Measurements from ENCODE around the gene GNAI1.
A peak's percentile ranks its signal among the peaks of the same experiment; 100 is the strongest.
"Not testable (repeated sequence)": the region's sequence is repeated elsewhere in the genome, so short reads cannot be mapped to it uniquely, and the experiment has no call there.

GNAI1 gene

DNA sequence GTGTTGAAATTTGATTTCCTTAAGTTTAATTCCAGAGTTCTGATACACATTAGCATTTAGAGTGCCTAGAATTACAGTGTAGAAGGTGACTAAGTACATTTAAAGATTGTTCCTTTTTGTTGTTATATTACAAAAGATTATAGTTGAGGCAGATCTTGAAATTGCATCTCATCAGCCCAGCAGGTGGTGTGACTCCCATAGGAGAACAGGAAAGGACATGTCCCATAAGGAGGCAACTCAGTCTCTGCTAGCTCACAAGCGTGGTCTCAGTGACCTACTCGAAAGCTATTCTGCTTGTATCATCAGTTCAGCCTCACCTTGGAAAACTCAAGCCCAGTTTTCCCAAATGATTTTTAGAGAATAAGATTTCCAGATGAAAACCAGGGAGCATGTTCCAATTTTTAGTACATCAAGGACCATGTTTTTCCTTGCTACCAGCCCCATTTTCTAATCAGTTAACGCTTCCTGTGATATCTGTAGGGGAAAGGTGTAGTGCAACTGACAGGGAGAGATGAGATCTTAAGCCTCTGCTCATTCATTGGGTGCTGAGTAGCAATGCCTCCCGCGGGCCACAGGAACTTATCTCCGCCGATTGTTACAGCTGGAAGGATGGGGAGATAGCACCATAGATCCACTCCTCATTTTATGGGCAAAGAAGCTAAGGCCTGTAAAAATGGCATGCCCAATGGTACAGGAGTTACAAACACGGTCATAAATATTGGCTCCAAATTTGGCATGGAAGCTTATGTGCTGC is 1.1 kb upstream of the GNAI1 start:
- peak; percentile 3 for DNase-seq

GRCh38 chr7:80134115-80134535 is 506 bp upstream of the GNAI1 start:
- DNase-seq, result no peak

- DNase-seq, result peak; percentile 43
Observed at GRCh38 chr7:80135309-80136104, 876 bp downstream of the GNAI1 start.

DNA sequence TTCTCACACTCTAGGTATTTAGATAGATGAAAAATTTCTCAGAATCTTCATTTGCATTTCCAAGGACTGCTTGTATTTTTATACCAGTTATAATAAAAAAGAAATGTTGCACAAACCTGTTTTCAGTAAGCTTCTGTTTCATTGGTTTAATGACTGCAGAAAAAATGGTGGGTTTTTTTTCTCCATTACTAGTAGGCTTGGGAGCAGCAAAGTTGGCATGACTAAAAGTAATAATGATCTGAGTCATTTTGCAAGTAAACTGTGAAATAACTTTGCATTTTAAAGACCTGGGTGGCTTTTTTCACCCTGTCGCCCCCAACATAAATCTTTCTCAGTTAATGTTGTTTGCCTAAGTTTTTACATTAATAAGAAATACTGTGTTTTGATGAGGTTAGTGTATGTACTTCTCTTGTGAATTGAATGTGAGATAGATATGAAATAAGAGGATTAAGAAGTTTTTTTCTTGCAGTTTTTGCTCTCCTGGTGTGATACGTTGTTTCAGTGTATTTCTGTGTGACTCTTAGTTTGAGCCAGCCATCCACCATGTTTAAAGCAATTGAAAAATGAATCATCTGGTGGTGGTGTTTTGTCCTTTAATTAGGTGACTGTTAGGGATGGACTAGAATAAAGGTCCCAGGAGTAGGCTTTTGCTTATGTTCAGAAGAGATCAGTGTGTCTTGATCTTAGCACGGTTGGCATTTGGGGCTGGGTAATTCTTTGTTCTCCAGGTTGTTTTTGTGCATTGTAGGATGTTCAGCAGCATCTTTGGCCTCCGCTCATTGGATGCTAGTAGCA is 1.8 kb downstream of the GNAI1 start:
- DNase-seq, result no peak

GRCh38 chr7:80137410-80137809 is 2.8 kb downstream of the GNAI1 start:
- no peak for DNase-seq

DNA sequence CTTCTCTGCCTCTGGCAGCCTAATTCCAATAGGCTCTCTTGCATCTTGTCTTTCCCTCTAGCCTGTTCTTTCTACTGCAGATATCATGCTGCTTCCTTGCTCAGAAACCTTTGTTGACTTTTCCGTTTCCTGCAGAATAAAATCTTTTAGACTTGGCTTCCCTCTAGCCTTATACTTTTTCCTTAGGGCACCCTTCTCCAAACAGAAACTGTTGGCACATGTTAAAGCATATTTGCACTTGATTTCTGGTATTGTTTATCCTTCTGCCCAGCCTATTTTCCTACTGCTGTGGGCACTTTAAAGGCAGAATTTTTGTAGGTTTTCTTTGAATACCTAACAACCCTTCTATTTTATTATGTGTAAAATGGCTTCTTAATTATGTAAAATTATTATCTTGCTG is 4.6 kb downstream of the GNAI1 start:
- no peak for DNase-seq

- DNase-seq, result no peak
Observed at GRCh38 chr7:80140388-80140787, 5.8 kb downstream of the GNAI1 start.

GRCh38 chr7:80141376-80141775 is 6.7 kb downstream of the GNAI1 start:
- DNase-seq, result no peak

DNA sequence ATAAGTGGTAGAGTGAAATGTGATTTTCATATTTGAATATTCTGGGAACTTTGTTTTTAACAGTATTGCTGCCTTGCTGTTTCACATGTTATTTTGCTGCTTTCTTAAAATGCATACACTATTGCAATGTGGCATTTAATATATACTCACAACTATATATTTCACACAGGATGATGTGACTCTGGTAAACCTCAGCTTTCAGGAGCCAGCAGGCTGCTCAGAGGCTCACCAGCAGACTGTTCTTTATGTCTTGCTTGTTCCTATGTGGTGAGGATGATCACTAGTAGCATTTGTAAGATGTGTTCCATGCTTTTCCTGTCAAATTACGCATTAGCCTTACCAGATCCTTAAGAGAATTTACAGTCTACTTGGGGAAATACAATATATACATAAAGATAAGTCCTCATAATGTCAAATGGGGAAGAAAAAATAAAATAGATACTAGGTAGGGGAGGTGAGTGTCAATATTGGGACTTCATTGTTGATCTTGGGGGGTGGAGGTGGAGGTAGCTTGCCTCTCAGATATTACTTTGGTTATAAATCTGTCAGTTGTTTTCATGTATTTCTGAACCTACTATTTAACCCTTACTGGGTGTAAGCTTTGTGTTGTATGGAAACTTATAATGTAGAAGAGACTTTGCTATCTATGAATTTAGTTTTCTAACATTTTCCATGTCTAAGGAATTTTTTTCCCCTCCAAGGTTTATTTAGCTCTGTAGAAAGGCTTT is 8.4 kb downstream of the GNAI1 start:
- DNase-seq, result no peak

DNA sequence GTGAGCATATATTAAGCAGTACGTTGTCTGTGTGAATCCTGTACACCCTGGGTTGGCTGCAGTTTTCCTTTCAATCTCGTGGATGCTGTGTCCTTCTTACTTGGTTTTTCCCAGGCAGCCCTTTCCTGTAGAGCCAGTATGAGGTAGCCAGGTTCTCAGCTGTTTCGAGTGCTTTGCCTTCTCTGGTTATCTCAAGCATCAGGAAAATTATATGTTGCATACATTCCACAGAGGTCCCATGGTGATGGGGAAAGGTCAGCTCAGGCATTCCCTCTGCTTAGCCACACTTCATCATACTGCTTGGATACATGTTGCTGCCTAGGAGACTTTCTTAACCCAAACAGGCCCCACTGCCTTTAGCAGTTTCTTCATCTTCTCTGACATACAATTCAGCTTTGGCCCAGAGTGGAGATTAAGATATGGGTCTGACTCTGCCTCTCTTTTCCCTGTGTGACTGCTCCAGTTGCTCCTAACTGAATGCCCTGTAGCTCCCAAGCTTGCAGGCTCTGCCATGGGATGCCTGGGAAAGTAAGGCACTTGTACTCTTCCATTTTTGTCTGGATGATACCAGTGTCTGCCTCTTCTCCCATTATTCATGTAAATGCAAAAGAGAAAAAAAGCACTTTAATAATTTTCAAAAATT is 11.3 kb downstream of the GNAI1 start:
- no peak for DNase-seq

DNA sequence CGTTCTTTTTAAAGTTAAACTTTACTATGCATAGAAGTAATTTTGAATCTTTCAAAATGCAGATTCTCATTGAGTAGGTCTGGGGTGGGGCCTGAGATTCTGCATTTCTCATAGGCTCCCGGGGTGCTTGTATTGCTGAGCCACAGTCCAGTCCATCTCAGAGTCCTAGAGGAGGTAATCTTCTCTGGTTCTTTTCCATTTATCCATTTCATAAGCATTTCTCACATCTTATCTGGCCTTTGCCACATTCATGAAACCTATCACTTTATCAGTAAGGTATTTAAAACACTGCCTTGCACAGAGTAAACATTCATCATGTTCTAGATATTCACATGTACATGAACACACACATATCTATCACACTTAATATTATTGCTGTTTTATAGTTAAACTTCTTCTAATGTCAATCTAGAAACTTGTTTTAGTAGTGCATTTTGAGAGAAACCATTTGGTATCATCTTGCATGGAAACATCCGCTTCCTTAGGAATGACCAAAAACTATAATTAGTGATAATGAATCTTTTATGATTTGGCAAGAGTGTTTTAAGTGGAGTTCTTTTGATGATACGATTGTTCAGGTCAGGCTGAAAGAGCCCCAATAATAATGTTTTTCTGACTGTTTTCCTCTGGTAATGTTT is 12.0 kb downstream of the GNAI1 start:
- DNase-seq, result no peak

DNA sequence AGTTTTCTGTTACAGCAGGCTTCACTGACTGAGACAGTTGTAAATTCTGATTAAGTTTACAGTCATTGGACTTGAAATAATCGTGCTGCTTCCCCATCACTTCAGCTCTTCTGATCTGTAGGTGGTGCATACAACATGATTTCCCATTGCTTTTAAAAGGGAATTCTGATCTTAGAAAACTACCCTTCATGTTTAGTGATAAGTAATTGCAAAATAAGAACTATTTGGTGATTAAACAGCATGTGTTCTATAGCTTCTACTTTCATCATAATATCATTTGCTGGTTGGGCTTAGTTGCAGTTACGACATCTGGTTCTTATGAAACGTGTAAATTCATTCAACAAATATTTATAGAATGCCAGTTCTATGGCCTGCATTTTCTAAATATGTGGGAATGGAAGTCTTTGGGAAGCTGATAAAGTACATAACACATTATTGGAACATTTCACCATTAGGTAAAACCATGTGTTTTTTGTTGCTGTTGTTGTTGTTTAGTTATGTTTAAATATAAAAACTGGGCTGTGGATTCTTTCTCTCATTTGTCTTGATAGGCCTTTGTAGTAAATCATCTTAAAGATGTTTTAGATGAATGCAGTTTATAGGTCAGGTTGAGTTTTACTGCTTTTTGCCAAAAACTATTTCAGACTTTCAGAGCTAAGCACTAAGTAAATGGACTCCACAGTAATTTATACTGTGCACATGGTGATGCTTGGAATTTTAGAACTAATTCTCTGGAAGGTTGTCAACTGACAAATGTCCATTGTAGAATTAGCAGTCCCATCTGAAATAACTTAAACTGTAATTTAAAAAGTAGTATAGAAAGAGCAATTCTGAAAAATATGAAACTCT is 13.1 kb downstream of the GNAI1 start:
- no peak for DNase-seq

DNA sequence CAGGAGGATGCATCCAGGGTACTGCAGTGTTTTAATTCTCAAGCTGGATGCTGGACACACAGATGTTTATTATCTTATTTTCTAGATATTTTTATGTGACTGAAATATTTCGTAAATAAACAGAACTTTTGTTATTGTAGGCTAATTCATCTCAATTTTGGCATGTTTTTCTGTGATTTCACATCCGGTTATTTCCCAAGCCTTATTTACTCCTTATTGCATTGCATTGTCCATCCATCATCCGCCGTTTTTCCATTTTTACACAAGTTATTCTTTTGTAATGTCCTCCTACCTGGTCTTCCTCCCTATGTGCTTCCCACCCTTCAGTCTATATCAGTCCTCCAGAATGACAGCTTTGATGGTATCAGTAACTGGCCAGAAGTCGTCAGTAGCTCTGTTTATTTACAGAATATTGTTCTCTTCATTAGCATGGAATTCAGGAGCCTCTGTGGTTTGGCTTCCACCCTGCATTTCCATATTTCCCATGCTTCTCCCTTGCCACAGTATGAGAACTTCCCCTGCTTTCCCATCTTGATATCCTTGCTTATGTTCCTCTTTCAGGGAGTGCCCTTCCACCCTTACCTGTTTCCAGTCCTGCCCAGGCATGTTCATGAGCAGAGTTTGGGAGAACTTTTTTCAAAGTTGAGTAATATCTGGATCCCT is 16.1 kb downstream of the GNAI1 start:
- no peak for DNase-seq

DNA sequence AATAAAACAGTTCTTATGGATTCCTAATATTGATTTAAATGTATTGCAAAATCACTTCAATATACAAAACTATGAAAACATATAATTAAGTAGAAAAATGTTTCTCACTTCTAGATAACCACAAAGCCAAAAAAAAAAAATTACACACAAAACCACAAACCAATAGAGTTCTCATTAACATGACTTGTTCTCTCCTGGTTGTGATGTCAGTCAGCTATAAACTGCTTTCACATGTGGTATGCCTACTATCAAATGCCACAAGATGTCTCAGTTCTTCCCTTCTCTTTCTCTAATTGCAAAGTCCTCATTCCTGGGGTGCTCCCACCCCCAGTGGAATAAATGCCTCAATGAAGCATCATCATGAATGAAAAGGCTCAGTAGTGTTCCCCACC is 16.6 kb downstream of the GNAI1 start:
- DNase-seq, result no peak

- DNase-seq, result no peak
Observed at GRCh38 chr7:80153446-80153845, 18.8 kb downstream of the GNAI1 start.

DNA sequence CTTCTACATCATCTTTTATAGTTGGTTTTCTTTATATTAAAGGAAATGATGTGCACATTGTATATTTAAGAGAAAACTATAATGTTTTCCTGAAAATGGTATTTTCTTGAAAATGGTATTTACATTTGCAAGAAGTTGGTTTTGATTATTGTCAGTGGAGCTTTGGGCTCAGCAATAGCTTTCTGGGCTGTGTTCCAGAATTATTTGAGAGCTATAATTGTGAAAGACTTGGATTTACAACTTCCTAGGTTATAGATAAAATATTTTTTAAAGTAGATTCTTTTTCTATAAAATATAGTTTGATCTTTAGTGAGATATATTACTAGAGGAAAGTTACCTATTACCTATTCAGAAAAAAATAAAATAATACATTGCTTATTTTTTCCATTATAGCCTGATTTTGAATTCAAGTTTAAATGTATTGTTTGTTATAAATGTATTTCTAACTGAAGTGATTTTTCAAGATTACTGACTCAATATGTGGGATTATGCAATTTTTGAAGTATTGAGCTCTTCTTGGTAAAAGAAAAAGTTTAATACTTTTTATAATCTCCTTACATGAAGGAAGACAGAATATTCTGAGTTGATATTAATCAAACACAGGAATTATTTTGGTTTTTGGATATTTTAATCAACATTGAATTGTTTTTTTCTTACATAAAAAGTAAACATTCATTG is 20.2 kb downstream of the GNAI1 start:
- no peak for DNase-seq

DNA sequence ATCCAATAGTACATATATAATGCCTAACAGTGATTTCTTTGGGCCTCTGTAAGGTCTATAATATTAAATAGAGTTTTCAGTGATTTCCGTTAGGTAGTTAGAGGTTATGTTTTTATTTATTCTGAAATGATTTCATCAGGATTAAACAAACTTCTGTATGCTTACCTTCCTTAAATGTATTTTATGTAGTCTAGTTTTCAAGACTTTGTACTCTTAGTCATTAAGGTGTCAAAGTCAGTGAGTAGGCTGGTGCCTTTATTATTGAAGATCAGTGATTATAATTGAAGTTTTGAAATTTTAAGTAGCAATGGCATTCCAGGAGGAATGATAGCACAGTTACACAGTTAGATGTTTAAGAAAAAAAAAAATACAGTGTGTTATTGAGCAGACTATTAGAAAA is 20.7 kb downstream of the GNAI1 start:
- no peak for DNase-seq

DNA sequence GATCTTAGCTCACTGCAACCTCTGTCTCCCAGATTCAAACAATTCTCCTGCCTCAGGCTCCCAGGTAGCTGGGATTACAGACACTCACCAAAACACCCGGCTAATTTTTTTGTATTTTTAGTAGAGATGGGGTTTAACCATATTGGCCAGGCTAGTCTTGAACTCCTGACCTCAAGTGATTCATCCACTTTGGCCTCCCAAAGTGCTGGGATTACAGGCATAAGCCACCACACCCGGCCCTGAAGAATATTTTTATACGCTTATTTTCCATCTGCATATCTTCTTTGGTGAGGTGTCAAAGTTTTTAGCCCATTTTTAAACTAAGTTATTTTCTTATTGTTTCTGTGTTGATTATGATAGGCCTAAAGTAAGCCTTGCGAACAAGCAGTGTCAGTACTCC is 23.1 kb downstream of the GNAI1 start:
- DNase-seq, result not testable (repeated sequence)

DNA sequence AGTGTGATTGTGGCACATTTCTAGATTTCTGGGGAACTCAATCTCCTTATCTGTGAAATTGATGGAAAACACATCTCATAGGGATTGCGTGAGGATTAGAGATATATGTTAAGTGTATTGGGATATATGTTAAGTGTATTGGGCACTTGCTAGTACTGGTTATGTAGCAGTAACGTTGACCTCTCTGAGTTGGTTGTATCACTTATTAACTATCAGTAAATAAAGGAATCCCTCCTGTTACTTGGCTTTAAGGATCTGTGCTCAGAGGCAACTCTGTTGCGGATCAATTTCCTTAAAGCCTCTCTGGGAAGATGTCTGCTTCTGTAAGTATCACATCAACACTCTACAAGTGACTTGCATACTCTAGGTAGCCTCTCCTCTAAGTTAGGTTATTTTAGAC is 25.2 kb downstream of the GNAI1 start:
- no peak for DNase-seq

- DNase-seq, result no peak
Observed at GRCh38 chr7:80161466-80161865, 26.8 kb downstream of the GNAI1 start.

Data from CD4-positive, alpha-beta T cell treated with Interleukin-6 for 4 hours (primary cell).